GM12865 (cell line): ENCODE results near the gene MSMB.

Source experiments
- DNase-seq: peaks from one replicate; pipeline ENCODE4 v3.0.0; 2010; ENCODE audit warnings: low read depth
- H3K4me3 ChIP-seq: 2 replicates; pipeline ENCODE4 v1.5.1; 2011; ENCODE audit warnings: mild to moderate bottlenecking, low read depth, low read length, control low read depth
- TF ChIP-seq, protein P1 (sequence below): IDR thresholded peaks from 2 replicates; pipeline ENCODE4 v1.5.1; 2011; ENCODE audit warnings: low read length, control low read depth, low read depth, inconsistent platforms; ENCODE audit not compliant: insufficient read depth; ENCODE audit errors: missing control alignments

Gene MSMB

DNA sequence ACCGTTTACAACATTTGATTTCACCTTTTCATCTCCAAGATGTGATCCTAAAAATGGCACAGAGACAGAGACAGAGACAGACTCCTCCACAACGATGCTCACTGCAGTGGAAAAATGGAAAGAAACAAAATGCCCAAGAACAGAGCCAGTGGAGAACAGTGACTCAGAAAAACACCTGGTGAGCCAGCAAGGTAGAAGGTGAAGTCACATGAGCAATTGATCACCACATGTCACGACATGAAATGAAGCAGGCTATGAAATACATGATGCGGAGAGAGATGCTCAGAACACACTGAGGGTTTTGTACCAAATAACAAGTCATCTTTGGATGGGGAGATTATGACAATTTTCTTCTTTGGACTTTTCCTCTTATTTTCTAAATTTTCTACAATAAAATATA, 3.5 kb downstream of the MSMB start:
- TF ChIP-seq, protein P1, sequence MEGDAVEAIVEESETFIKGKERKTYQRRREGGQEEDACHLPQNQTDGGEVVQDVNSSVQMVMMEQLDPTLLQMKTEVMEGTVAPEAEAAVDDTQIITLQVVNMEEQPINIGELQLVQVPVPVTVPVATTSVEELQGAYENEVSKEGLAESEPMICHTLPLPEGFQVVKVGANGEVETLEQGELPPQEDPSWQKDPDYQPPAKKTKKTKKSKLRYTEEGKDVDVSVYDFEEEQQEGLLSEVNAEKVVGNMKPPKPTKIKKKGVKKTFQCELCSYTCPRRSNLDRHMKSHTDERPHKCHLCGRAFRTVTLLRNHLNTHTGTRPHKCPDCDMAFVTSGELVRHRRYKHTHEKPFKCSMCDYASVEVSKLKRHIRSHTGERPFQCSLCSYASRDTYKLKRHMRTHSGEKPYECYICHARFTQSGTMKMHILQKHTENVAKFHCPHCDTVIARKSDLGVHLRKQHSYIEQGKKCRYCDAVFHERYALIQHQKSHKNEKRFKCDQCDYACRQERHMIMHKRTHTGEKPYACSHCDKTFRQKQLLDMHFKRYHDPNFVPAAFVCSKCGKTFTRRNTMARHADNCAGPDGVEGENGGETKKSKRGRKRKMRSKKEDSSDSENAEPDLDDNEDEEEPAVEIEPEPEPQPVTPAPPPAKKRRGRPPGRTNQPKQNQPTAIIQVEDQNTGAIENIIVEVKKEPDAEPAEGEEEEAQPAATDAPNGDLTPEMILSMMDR, result no peak
- DNase-seq, result no peak
- no peak overlapping the region for H3K4me3 ChIP-seq

DNA sequence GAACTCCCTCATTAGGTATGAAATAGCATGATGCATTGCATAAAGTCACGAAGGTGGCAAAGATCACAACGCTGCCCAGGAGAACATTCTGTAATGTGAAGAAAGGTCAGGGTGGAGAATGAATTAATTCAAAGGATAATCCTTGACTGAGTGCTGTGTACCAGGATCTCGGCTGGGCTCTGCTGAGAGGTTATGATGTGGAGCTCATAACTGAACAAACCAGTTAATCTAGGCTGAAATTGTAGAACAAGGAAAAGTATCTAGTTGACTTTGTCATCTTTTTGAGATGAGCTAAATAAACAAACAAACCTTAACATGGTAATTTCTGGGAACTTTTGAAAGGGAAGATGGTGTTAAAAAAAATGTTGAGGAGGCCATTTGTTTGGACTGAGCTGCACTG, 6.1 kb downstream of the MSMB start:
- TF ChIP-seq, protein P1, result no peak
- no peak overlapping the region for H3K4me3 ChIP-seq
- DNase-seq, result no peak

DNA sequence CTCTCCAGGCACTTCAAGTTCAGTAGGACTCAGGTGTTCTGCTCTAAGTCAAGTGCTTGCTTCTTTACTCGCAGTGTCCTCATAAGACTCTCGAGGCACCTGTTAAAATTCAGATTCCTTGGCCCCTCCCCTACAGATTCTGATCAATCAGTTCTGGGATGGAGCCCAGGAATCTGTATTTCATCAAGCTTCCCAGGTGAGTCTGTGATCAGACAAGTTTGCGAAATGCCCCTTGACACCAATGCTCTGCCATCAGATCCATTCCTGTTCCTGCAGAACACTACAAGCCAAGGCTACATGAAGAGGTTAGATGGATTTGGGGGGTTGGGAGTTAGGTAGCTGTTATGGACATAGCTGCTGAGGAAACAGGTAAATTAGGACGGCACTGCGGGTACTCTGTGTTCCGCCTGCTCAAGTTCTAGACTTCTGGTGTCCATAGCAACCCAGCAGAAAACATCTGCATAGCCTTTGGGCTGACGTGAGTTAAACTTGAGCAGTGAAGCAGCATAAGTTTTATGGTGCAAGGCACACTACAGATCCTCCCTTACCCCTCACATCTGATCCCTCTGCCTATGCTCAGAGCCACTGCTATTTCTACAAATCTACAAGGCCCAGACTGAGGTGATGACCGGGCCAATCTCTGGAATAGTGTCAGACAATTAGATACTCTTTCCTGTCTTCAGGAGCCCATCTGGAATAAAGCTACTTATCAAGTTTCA, 8.8 kb downstream of the MSMB start:
- no peak for DNase-seq
- H3K4me3 ChIP-seq, result no peak overlapping the region
- TF ChIP-seq, protein P1, result no peak

DNA sequence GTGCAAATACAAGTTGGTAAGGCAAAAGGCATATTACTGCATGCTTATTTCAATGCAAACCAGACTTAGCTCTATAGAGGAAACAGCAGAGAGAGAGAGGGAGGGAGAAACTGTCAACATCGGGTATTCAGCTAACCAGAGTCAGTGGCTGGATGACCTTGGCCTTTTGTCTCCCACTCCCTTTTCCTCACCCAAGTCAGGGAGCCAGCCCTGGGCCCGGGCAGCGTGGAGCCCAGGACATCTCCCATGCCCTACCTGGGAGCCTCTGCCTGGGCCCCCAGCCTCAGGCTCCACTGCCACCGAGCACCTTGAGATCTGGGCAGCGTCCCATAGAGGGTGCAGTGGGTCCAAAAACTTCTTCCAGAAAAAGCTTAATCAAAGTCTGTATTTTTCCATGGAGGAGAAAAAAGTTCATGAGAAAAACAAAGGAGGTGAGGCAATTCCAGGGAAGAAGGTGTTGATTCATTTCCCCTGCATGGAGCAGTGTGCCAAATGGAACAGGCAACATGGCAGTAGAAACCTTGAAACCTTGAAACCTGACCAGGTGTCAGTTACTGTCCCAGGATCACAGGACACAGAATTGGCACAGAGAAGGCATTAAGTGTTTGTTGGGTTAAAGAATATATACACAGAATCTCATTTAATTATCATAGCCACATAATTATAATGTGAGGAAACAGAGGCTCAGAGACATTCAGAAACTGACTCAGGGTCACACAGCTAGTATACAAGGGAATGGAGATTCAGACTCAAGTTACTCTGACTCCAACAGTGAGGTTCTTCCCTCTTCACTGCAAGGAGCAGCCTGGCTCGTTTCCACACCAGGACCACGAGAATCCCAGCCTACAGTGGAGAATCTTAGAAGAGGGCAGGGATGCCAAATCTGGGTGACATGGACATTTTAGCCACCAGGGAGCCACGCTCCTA, 9.9 kb downstream of the MSMB start:
- DNase-seq, result no peak
- H3K4me3 ChIP-seq, result no peak overlapping the region
- TF ChIP-seq, protein P1, result no peak

DNA sequence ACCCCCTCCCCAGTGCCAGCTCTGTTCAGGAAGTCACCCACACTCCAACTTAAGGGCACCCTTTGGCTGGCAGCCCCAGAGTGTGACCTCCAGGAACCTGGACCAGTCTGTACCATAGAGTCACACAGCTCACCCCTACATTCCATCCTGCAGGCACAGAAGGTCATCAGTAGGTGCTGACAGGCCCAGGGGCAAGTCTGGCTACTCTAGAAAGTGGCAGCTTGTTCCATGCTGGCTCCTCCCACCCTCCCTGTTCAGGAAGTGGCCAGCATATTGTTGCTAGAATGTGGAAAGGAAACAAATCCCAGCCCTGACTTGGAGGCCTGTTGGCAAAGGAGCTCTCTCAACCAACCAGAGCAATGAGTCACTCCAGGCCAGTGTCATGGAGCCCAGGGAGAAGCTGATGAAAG, 12.5 kb downstream of the MSMB start:
- no peak for DNase-seq
- TF ChIP-seq, protein P1, result no peak
- H3K4me3 ChIP-seq, result no peak overlapping the region

DNA sequence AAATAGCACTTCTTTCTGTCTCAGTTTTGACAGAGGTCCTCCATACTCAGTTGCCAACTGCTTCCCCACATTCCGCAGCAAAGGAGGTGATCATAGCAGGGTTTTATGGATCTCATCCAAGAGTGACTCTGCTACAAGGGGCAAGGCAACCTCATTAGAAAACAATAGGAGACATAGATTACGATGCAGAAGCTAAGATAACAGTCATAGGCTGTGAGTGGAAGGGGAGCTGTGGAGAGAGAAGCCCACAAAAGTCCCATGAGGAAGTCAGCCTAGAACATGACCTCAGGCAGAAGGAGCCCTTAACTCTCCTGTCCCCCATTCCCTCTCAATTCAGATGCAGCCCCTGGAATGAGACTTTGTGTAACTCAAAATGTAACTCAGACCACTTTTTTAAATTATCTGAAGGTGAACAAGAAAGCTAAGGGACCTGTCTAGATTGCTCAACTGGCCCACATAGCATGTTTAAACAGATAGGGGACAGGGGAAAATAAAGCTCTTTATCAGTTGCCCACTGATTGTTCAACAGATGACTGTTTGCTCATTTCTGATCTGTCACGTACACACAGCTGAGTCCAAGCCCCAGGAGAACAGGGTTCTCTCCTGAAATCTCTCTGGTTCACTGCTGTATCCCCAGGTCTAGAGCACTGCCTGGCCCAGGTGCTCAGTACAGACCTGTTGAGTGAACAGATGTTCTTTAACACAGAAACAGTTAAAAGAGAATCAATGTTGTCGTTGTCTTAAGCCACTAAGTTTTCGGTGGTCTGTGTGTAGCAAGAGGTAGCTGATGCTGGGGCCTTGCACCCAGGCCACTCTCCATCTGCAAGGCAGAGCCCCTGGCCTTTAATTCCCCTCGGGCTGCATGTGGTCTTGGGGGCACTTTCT, 14.2 kb downstream of the MSMB start:
- TF ChIP-seq, protein P1, result no peak
- H3K4me3 ChIP-seq, result no peak overlapping the region
- DNase-seq, result no peak
